H1 (cell line): ENCODE measurements around the gene APOL5. TPM values are rescaled to one million over a fixed set of nuclear protein-coding genes. Genes with fewer than 3 reads are reported as not detected.

Experiments
- CTCF ChIA-PET: fragments of 300-600 bp; sonication (Branson Sonifier 250); formaldehyde crosslinking; loops from one replicate; lab custom pipeline; 2021; ENCODE audit not compliant: partially characterized antibody; lab: Charles Lee
- POLR2A ChIA-PET: fragments of 300-600 bp; sonication (Branson Sonifier 250); formaldehyde crosslinking; loops from one replicate; lab custom pipeline; 2021; ENCODE audit warnings: inconsistent platforms; ENCODE audit not compliant: partially characterized antibody; lab: Charles Lee
- DNase-seq, 2 experiments: peaks; one replicate each; pipeline versions ENCODE4 v3.0.0 to v3.0.0-alpha.2; 2010 to 2022; ENCODE audit warnings: low spot score in 2 of 2, low read depth in 1 of 2, mixed read lengths in 1 of 2
- FAIRE-seq: peaks from 2 replicates; lab custom pipeline; 2011; peaks lifted over from hg19 to GRCh38; lab: Jason Lieb, UNC
- H2AFZ ChIP-seq: 2 replicates; pipeline ENCODE4 v1.8.1; 2012; ENCODE audit warnings: low read length, inconsistent platforms
- H2AK5ac ChIP-seq: 2 replicates; pipeline ENCODE4 v1.6.1; 2013; ENCODE audit warnings: low read depth, low read length
- H2BK120ac ChIP-seq: replicated peaks from 2 replicates; pipeline ENCODE3; 2013; ENCODE audit warnings: low read depth, low read length, inconsistent platforms
- H2BK12ac ChIP-seq: 2 replicates; pipeline ENCODE4 v1.6.1; 2013; ENCODE audit warnings: low read depth, low read length
- H2BK15ac ChIP-seq: 2 replicates; pipeline ENCODE4 v1.6.1; 2013; ENCODE audit warnings: low read length
- H2BK20ac ChIP-seq: 2 replicates; pipeline ENCODE4 v1.6.1; 2013; ENCODE audit warnings: low read length
- H2BK5ac ChIP-seq: 2 replicates; pipeline ENCODE4 v1.6.1; 2013; ENCODE audit warnings: low read depth, low read length
- H3K14ac ChIP-seq: 2 replicates; pipeline ENCODE4 v1.6.1; 2013; ENCODE audit warnings: inconsistent platforms; ENCODE audit not compliant: insufficient read length
- H3K18ac ChIP-seq: 2 replicates; pipeline ENCODE4 v1.6.1; 2013; ENCODE audit warnings: low read length; ENCODE audit errors: extremely low read depth
- H3K23ac ChIP-seq: 2 replicates; pipeline ENCODE4 v1.6.1; 2013; ENCODE audit warnings: inconsistent platforms; ENCODE audit not compliant: insufficient read length
- H3K23me2 ChIP-seq: 2 replicates; pipeline ENCODE4 v1.6.1; 2013; ENCODE audit warnings: low read depth, low read length
- H3K27ac ChIP-seq: 2 replicates; pipeline ENCODE4 v1.6.1; 2011; ENCODE audit warnings: low read depth, low read length, inconsistent platforms
- H3K27me3 ChIP-seq, 4 experiments: replicated peaks in 1 of 4; 1 replicate in 1 of 4; 2 replicates in 3 of 4; pipeline versions ENCODE4 v1.6.1 to v1.8.1; 2011 to 2013; ENCODE audit warnings: low read length in 3 of 4, mild to moderate bottlenecking in 3 of 4, inconsistent platforms in 2 of 4, mixed read lengths in 2 of 4, moderate library complexity in 1 of 4; ENCODE audit not compliant: control insufficient read depth in 3 of 4, insufficient read depth in 3 of 4; ENCODE audit errors: extremely low read depth in 1 of 4
- H3K36me3 ChIP-seq, 4 experiments: 2 replicates each; pipeline versions ENCODE4 v1.6.1 to v1.8.1; 2011 to 2013; ENCODE audit warnings: mild to moderate bottlenecking in 4 of 4, low read length in 3 of 4, moderate library complexity in 2 of 4, control low read depth in 1 of 4, inconsistent platforms in 1 of 4; ENCODE audit not compliant: insufficient read depth in 4 of 4, control insufficient read depth in 2 of 4
- H3K4ac ChIP-seq: replicated peaks from 2 replicates; pipeline ENCODE3; 2013; ENCODE audit warnings: low read length, low read depth, mixed read lengths, inconsistent platforms; ENCODE audit not compliant: insufficient read length
- H3K4me1 ChIP-seq, 4 experiments: replicated peaks in 1 of 4; 1 replicate in 1 of 4; 2 replicates in 3 of 4; pipeline versions ENCODE4 v1.6.1 to v1.8.1; 2011 to 2013; ENCODE audit warnings: low read length in 3 of 4, inconsistent platforms in 2 of 4, mixed read lengths in 1 of 4; ENCODE audit not compliant: insufficient read depth in 4 of 4, control insufficient read depth in 3 of 4
- H3K4me2 ChIP-seq, 2 experiments: 2 replicates each; pipeline versions ENCODE4 v1.6.1 to v1.8.1; 2011 to 2013; ENCODE audit warnings: low read depth in 2 of 2, low read length in 2 of 2, control low read depth in 1 of 2, inconsistent platforms in 1 of 2, mild to moderate bottlenecking in 1 of 2; ENCODE audit not compliant: insufficient read depth in 1 of 2
- H3K4me3 ChIP-seq, 4 experiments: fragments of 200-600, 300-600 bp in 1 of 4; sonication (generic), shearing (Covaris generic), sonication (Bioruptor Twin) in 1 of 4; 2 replicates each; pipeline versions ENCODE4 v1.5.1 to v1.8.1; 2011 to 2016; ENCODE audit warnings: low read length in 4 of 4, low read depth in 3 of 4, control low read depth in 2 of 4, inconsistent platforms in 2 of 4, mild to moderate bottlenecking in 2 of 4, mixed read lengths in 1 of 4, moderate library complexity in 1 of 4; ENCODE audit not compliant: insufficient read depth in 2 of 4; ENCODE audit errors: extremely low read depth in 1 of 4
- H3K56ac ChIP-seq: replicated peaks from 2 replicates; pipeline ENCODE3; 2013; ENCODE audit warnings: low read depth, mild to moderate bottlenecking, mixed read lengths, low read length, inconsistent platforms; ENCODE audit not compliant: insufficient read length
- H3K79me1 ChIP-seq: 2 replicates; pipeline ENCODE4 v1.6.1; 2013; ENCODE audit warnings: low read depth, low read length, control low read depth
- H3K79me2 ChIP-seq, 2 experiments: 2 replicates each; pipeline versions ENCODE4 v1.6.1 to v1.8.1; 2012 to 2013; ENCODE audit warnings: low read length in 2 of 2, mild to moderate bottlenecking in 2 of 2, inconsistent platforms in 1 of 2; ENCODE audit not compliant: insufficient read depth in 2 of 2, control insufficient read depth in 1 of 2
- H3K9ac ChIP-seq, 4 experiments: replicated peaks in 1 of 4; 1 replicate in 1 of 4; 2 replicates in 3 of 4; pipeline versions ENCODE4 v1.6.1 to v1.8.1; 2011 to 2013; ENCODE audit warnings: low read depth in 3 of 4, low read length in 3 of 4, control low read depth in 2 of 4, mild to moderate bottlenecking in 2 of 4, moderate library complexity in 2 of 4, inconsistent platforms in 1 of 4; ENCODE audit errors: extremely low read depth in 1 of 4
- H3K9me3 ChIP-seq, 2 experiments: 2 replicates each; pipeline versions ENCODE4 v1.6.1 to v1.8.1; 2012 to 2013; ENCODE audit warnings: mild to moderate bottlenecking in 2 of 2, moderate library complexity in 2 of 2, control low read depth in 1 of 2, inconsistent platforms in 1 of 2, low read depth in 1 of 2, low read length in 1 of 2, mixed read lengths in 1 of 2; ENCODE audit not compliant: insufficient read depth in 2 of 2
- H4K20me1 ChIP-seq, 2 experiments: replicated peaks in 1 of 2; 2 replicates each; pipeline versions ENCODE3 to v1.8.1; 2011 to 2013; ENCODE audit warnings: inconsistent platforms in 2 of 2, low read length in 2 of 2, mild to moderate bottlenecking in 1 of 2; ENCODE audit not compliant: insufficient read depth in 2 of 2, control insufficient read depth in 1 of 2
- H4K5ac ChIP-seq: 2 replicates; pipeline ENCODE4 v1.6.1; 2013; ENCODE audit warnings: low read length, low read depth, mixed read lengths, inconsistent platforms; ENCODE audit not compliant: insufficient read length
- H4K8ac ChIP-seq: 2 replicates; pipeline ENCODE4 v1.8.0; 2013; ENCODE audit warnings: mild to moderate bottlenecking, moderate library complexity, low read length, inconsistent platforms; ENCODE audit not compliant: insufficient read depth; ENCODE audit errors: extremely low read depth
- H4K91ac ChIP-seq: replicated peaks from 2 replicates; pipeline ENCODE3; 2013; ENCODE audit warnings: low read length, mixed read lengths, inconsistent platforms; ENCODE audit not compliant: insufficient read length
- BACH1 ChIP-seq: IDR thresholded peaks from 2 replicates; pipeline ENCODE4 v1.6.1; 2012; ENCODE audit warnings: low read length, improper control_type of control experiment
- CBX5 ChIP-seq: fragments of 300-800, 300-1000 bp; sonication (generic); IDR thresholded peaks from 2 replicates; pipeline ENCODE4 v1.7.1; 2016; ENCODE audit warnings: antibody characterized with exemption, low read length, low read depth
- CBX8 ChIP-seq: fragments of 300-800, 300-1000 bp; sonication (generic); IDR thresholded peaks from 2 replicates; pipeline ENCODE4 v1.7.1; 2016; ENCODE audit warnings: low read depth, low read length, borderline replicate concordance
- CTBP2 ChIP-seq: IDR thresholded peaks from 2 replicates; pipeline ENCODE4 v1.7.0; 2011; ENCODE audit warnings: borderline replicate concordance, mild to moderate bottlenecking, moderate library complexity, mixed read lengths, low read length; ENCODE audit not compliant: insufficient read depth, insufficient read length
- E2F6 ChIP-seq: IDR thresholded peaks from 2 replicates; pipeline ENCODE4 v1.6.1; 2012; ENCODE audit warnings: inconsistent platforms
- JUND ChIP-seq: IDR thresholded peaks from 2 replicates; pipeline ENCODE4 v1.6.1; 2011; ENCODE audit warnings: mild to moderate bottlenecking, improper control_type of control experiment, low read length
- KDM4A ChIP-seq: IDR thresholded peaks from one replicate; pipeline ENCODE4 v1.7.1; 2012; ENCODE audit warnings: low read depth, mild to moderate bottlenecking, moderate library complexity, low read length, inconsistent platforms; ENCODE audit not compliant: severe bottlenecking
- MAFK ChIP-seq: IDR thresholded peaks from 2 replicates; pipeline ENCODE4 v1.6.1; 2012; ENCODE audit warnings: low read depth, mild to moderate bottlenecking, improper control_type of control experiment, low read length
- PHF8 ChIP-seq: fragments of 200-600 bp; sonication (generic); conservative IDR thresholded peaks from 2 replicates; pipeline ENCODE4 v1.7.1; 2012; ENCODE audit warnings: low read depth, mild to moderate bottlenecking, inconsistent platforms, low read length, moderate library complexity
- POLR2A ChIP-seq, 2 experiments: IDR thresholded peaks; 1 replicate in 1 of 2; 2 replicates in 1 of 2; pipeline ENCODE4 v1.6.1; 2011; ENCODE audit warnings: low read depth in 2 of 2, low read length in 2 of 2, mild to moderate bottlenecking in 2 of 2; ENCODE audit errors: control extremely low read depth in 1 of 2
- POLR2AphosphoS5 ChIP-seq: IDR thresholded peaks from 2 replicates; pipeline ENCODE4 v1.6.1; 2011; ENCODE audit warnings: low read depth, low read length
- RAD21 ChIP-seq, 2 experiments: IDR thresholded peaks in 1 of 2; conservative IDR thresholded peaks in 1 of 2; 2 replicates each; pipeline ENCODE4 v1.6.1; 2011; ENCODE audit warnings: low read depth in 2 of 2, low read length in 2 of 2, improper control_type of control experiment in 1 of 2, inconsistent platforms in 1 of 2, mild to moderate bottlenecking in 1 of 2, moderate library complexity in 1 of 2
- SRF ChIP-seq: IDR thresholded peaks from 2 replicates; pipeline ENCODE4 v1.6.1; 2011; ENCODE audit warnings: mild to moderate bottlenecking, low read depth, low read length, moderate library complexity
- TEAD4 ChIP-seq: IDR thresholded peaks from 2 replicates; pipeline ENCODE4 v1.6.1; 2012; ENCODE audit warnings: low read depth, low read length, inconsistent platforms, mixed read lengths
- YY1 ChIP-seq: IDR thresholded peaks from 2 replicates; pipeline ENCODE4 v1.6.1; 2011; ENCODE audit warnings: low read depth, mild to moderate bottlenecking, low read length
- WGBS, 2 experiments: shearing (Covaris generic) in 1 of 2; methylation state at CpG; one replicate each; pipeline versions ENCODE4 v1.1.6 to v1.1.7; 2013 to 2015; ENCODE audit warnings: low lambda C conversion rate in 2 of 2, mixed read lengths in 2 of 2, inconsistent platforms in 1 of 2, low coverage in 1 of 2, missing lambda C conversion rate in 1 of 2; ENCODE audit not compliant: insufficient replicate concordance in 2 of 2, insufficient coverage in 1 of 2, insufficient read length in 1 of 2; ENCODE audit errors: extremely low coverage in 1 of 2, missing lambda C conversion rate in 1 of 2; 5-methylcytosine and 5-hydroxymethylcytosine counted together
- polyA plus RNA-seq, 7 experiments: library from polyadenylated mRNA; depleted of rRNA in 3 of 7; stranded (reverse) in 5 of 7; unstranded in 2 of 7; fragments of >200 nt in 5 of 7; fragments of 200-250 nt in 2 of 7; gene quantifications; 1 replicate in 5 of 7; 2 replicates in 1 of 7; 4 replicates in 1 of 7; pipeline versions ENCODE4 v1.2.1 to v1.2.3, GENCODE V29; 2011 to 2013; ENCODE audit warnings: missing spikeins in 2 of 7, mixed read lengths in 2 of 7
- total RNA-seq: library from RNA; stranded (reverse); fragmentation: NEBNext Ultra II Directional; extraction: Animal tissue kit (Norgen Biotek cat#: 25700); gene quantifications from 2 replicates; pipeline ENCODE4 v1.2.1, GENCODE V29; 2021

APOL5 gene
- total and polyA plus RNA-seq, 2 of the 8 experiments (the other 6 are each of a cell fraction or from before 2014, with no cell fraction given) = not detected

GRCh38 chr22:35726398-35726797 is 8.7 kb downstream of the APOL5 start:
- no peak overlapping the region for H3K4ac ChIP-seq
- DNase-seq (no peak), FAIRE-seq (no peak)
- no peak overlapping the region for H2BK20ac ChIP-seq
- POLR2A ChIA-PET = no interaction called here
- no peaks in the 10 kb centered on the region for H3K79me2 ChIP-seq
- 96% methylated on average over 6 of the region's 6 CpGs; no CpG with 5 or more reads in 1 of the 2 experiments for WGBS, 2 experiments
- no peak overlapping the region for H3K4me3 ChIP-seq
- no peak overlapping the region for H2AFZ ChIP-seq
- no peak overlapping the region for H3K9ac ChIP-seq
- H2BK15ac ChIP-seq = no peak overlapping the region
- H3K14ac ChIP-seq = no peak overlapping the region
- no peaks in the 10 kb centered on the region for H3K36me3 ChIP-seq
- no peak overlapping the region for H3K4me2 ChIP-seq
- H3K4me1 ChIP-seq = no peaks in the 10 kb centered on the region
- H3K27me3 ChIP-seq = no peaks in the 10 kb centered on the region
- no peak overlapping the region for H4K91ac ChIP-seq
- H3K27ac ChIP-seq = no peak overlapping the region
- H2BK120ac ChIP-seq = no peak overlapping the region
- no peaks in the 10 kb centered on the region for H4K20me1 ChIP-seq
- no peak overlapping the region for H2BK5ac ChIP-seq
- H4K8ac ChIP-seq = no peak overlapping the region
- CTCF ChIA-PET = interaction anchor here (0.5 to 1.5 kb wide), 7 partner anchors 11 to 221 kb away, joined by 3 to 7 read pairs (median 3); no protein-coding TSS in a partner anchor
- H3K79me1 ChIP-seq = no peaks in the 10 kb centered on the region
- no peaks in the 10 kb centered on the region for H3K23me2 ChIP-seq
- H2BK12ac ChIP-seq = no peak overlapping the region
- H2AK5ac ChIP-seq = no peak overlapping the region
- H3K9me3 ChIP-seq = no peaks in the 10 kb centered on the region
- H3K18ac ChIP-seq = no peak overlapping the region
- no peak overlapping the region for H4K5ac ChIP-seq
- no peak overlapping the region for H3K23ac ChIP-seq
- no peak overlapping the region for H3K56ac ChIP-seq
- TF ChIP-seq CBX8 = no peak
- no peak for TF ChIP-seq SRF
- TF ChIP-seq YY1 = no peak
- TF ChIP-seq KDM4A = no peak
- TF ChIP-seq RAD21 (IDR thresholded peaks at IDR 0.05 in 1 of 2, conservative IDR thresholded peaks at IDR 0.05 in 1 of 2; ENCODE audit: low read depth in 2 of 2, low read length in 2 of 2) = no peak
- TF ChIP-seq MAFK = no peak
- no peak for TF ChIP-seq CBX5
- TF ChIP-seq POLR2A (IDR thresholded peaks at IDR 0.05; ENCODE audit: control extremely low read depth in 1 of 2, low read depth in 2 of 2, low read length in 2 of 2) = no peak
- TF ChIP-seq BACH1 = no peak
- TF ChIP-seq POLR2AphosphoS5 = no peak
- TF ChIP-seq E2F6 = no peak
- TF ChIP-seq PHF8 = no peak
- TF ChIP-seq CTBP2 = no peak
- no peak for TF ChIP-seq JUND
- TF ChIP-seq TEAD4 = no peak
